H1 (cell line): ENCODE results near the gene UPB1. TPM values are rescaled to one million over a fixed set of nuclear protein-coding genes. Genes with fewer than 3 reads are reported as not detected.

Experiments used
- CEBPB ChIP-seq: IDR thresholded peaks from 2 replicates; pipeline ENCODE4 v1.6.1; 2012; ENCODE audit warnings: low read depth, low read length
- CHD2 ChIP-seq: IDR thresholded peaks from 2 replicates; pipeline ENCODE4 v1.6.1; 2012; ENCODE audit warnings: low read length, improper control_type of control experiment
- CHD7 ChIP-seq: fragments of 300-600 bp; sonication (generic); IDR thresholded peaks from 2 replicates; pipeline ENCODE4 v1.7.1; 2012; ENCODE audit warnings: low read length, moderate library complexity, mild to moderate bottlenecking, inconsistent platforms; ENCODE audit not compliant: insufficient replicate concordance
- EP300 ChIP-seq, 2 experiments: IDR thresholded peaks; 1 replicate in 1 of 2; 2 replicates in 1 of 2; pipeline ENCODE4 v1.6.1; 2011 to 2012; ENCODE audit warnings: low read depth in 2 of 2, low read length in 2 of 2, mild to moderate bottlenecking in 2 of 2, borderline replicate concordance in 1 of 2, inconsistent platforms in 1 of 2, moderate library complexity in 1 of 2
- HDAC2 ChIP-seq, 2 experiments: fragments of 300-600 bp in 1 of 2; sonication (generic) in 1 of 2; IDR thresholded peaks; 2 replicates each; pipeline ENCODE4 v1.6.1; 2011 to 2012; ENCODE audit warnings: low read depth in 2 of 2, low read length in 2 of 2, mild to moderate bottlenecking in 2 of 2, moderate library complexity in 2 of 2, borderline replicate concordance in 1 of 2, inconsistent platforms in 1 of 2
- KDM1A ChIP-seq: fragments of 200-600, 300-600 bp; sonication (generic); IDR thresholded peaks from 2 replicates; pipeline ENCODE4 v1.7.1; 2016; ENCODE audit warnings: mild to moderate bottlenecking, low read length, borderline replicate concordance
- RNF2 ChIP-seq: fragments of 200-900, 300-1000 bp; sonication (generic); IDR thresholded peaks from 2 replicates; pipeline ENCODE4 v1.7.1; 2016; ENCODE audit warnings: borderline replicate concordance, low read depth, mild to moderate bottlenecking, antibody characterized with exemption, low read length; ENCODE audit not compliant: poor library complexity, severe bottlenecking; ENCODE audit errors: missing control alignments
- SP1 ChIP-seq: IDR thresholded peaks from 2 replicates; pipeline ENCODE4 v1.6.1; 2011; ENCODE audit warnings: low read depth, low read length
- polyA plus RNA-seq, 7 experiments: library from polyadenylated mRNA; depleted of rRNA in 3 of 7; stranded (reverse) in 5 of 7; unstranded in 2 of 7; fragments of >200 nt in 5 of 7; fragments of 200-250 nt in 2 of 7; gene quantifications; 1 replicate in 5 of 7; 2 replicates in 1 of 7; 4 replicates in 1 of 7; pipeline versions ENCODE4 v1.2.1 to v1.2.3, GENCODE V29; 2011 to 2013; ENCODE audit warnings: missing spikeins in 2 of 7, mixed read lengths in 2 of 7
- total RNA-seq: library from RNA; stranded (reverse); fragmentation: NEBNext Ultra II Directional; extraction: Animal tissue kit (Norgen Biotek cat#: 25700); gene quantifications from 2 replicates; pipeline ENCODE4 v1.2.1, GENCODE V29; 2021

UPB1 gene
- total and polyA plus RNA-seq, 2 of the 8 experiments (the other 6 are each of a cell fraction or from before 2014, with no cell fraction given), result 0.09 TPM; not detected in 1

GRCh38 chr22:24494528-24495364, at the start of gene UPB1 (continued):
- peak; percentile 74 for TF ChIP-seq RNF2
- TF ChIP-seq HDAC2 (IDR thresholded peaks at IDR 0.05; ENCODE audit: borderline replicate concordance in 1 of 2, low read depth in 2 of 2, low read length in 2 of 2), result peak in 1 of 2 experiments; percentile 47; a peak in 1 of 4 replicates
- TF ChIP-seq CHD7, result no peak
- TF ChIP-seq CEBPB, result no peak
- peak; percentile 35; the same call in 1 of the 2 replicates for TF ChIP-seq CHD2
- 0 out of 2 replicates have a peak, but pooled peaks have one; percentile 49 for TF ChIP-seq SP1
- no peak for TF ChIP-seq EP300 (IDR thresholded peaks at IDR 0.05; ENCODE audit: borderline replicate concordance in 1 of 2, low read depth in 2 of 2, low read length in 2 of 2)
- TF ChIP-seq KDM1A, result 0 out of 2 replicates have a peak, but pooled peaks have one; percentile 10
